Stimulated activated CD4-positive, alpha-beta T cell treated with anti-CD3 and anti-CD28 coated beads, Interleukin-2, amount 100 ng/mL, for 48 hours (primary cell): ENCODE measurements around the gene EXD3.

Experiments
- DNase-seq, 2 donors: peaks; one replicate each; pipeline ENCODE4 v3.0.0-alpha.2; 2020

Gene EXD3

GRCh38 chr9:137375321-137376058 is 47.5 kb downstream of the EXD3 start:
- no peak for DNase-seq

- no peak for DNase-seq
These were observed 48.7 kb downstream of the EXD3 start for GRCh38 chr9:137374131-137374845.

DNA sequence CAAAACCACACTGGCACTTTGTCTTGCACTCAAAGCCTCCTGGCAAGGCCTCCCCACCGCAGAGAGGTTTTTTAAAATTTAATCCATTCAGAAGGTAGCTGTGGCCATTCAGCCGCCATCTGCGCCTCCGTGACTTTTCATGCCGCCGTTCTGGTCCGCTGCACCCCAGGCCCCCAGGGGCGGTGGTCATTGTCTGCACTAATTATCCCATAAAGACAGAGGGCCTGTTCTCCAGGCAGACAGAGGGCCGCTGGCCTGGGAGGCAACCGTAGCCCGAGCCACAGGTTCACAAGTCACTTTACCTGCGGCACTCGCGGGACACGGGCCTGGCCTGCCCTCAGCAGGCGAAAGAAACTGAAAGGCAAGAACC is 49.4 kb downstream of the EXD3 start:
- no peak for DNase-seq

DNA sequence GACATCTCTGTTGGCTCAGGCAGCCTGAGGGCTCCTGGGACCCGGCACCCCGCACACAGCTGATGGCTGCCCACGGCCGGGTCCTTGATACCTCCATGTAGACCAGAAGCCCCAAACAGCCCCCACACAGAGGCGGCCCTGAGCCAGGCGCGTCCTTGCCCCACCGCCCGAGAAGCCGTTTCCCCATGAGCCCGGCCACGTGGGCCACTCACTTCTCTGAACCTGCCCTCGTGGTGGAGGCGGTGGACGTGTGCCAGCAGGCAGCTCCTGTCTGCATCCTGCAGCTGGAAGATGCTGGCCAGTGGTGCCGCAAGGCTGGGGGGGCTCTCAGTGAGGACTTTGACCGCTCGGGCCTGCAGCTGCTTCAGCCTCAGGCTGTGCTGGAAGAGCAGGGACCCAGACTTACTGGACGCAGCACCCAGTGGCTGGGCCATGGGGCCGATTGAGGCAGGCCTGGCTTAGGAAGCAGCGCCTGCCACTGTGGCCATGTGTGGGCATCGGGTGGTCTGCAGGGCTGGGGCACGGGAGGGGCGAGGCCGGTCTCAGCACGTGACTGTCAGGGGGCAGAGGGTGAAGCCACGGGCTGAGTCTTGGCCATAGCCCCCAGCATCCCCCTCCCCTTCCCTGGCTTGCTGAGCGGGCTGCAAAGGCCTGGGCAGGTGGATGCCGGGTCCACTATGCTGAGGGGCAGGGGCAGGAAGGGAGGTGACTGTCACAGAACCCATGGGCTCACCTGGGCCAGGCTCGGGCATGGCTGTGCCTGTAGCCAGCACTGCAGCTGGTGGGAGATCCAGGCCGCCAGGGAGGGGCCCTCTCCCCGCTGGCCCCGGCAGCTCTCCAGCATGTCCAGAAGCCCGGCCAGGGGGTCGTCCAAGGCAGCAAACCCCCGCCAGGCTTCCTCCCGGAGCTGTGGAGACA is 50.0 kb downstream of the EXD3 start:
- DNase-seq: no peak

DNA sequence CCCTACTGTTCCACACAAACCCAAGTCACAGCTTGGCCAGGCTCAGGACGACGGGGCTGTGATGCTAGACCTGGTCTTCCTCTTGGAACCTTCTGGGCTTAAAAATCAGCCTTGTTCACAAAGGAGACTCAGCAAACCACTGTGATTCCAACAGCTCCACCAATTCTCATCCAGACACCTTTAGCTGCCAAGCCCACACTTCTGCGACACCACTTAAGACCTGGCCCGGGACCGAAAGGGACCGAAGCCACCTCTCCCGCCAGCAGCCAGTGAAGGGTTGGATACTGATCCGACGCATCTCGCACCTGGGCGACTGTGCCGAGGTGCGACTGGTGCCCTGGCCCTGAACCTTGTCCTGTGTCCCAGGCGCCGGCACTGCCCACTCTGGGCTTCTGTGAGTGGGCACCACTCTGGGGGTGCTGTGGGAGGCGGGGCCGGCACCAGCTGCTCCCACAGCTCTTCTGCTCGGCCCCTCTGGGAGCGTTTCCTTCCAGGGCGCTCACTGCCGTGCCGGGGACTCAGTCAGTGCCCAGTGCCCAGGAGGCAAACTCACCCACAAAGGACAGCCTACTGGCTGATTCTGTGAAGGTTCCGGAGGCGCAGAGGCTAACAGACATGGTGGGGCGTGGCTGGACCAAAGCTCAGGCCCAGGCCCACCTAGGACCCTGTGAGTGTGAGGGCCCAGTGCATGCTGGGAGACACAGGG is 50.9 kb downstream of the EXD3 start:
- DNase-seq: no peak

DNA sequence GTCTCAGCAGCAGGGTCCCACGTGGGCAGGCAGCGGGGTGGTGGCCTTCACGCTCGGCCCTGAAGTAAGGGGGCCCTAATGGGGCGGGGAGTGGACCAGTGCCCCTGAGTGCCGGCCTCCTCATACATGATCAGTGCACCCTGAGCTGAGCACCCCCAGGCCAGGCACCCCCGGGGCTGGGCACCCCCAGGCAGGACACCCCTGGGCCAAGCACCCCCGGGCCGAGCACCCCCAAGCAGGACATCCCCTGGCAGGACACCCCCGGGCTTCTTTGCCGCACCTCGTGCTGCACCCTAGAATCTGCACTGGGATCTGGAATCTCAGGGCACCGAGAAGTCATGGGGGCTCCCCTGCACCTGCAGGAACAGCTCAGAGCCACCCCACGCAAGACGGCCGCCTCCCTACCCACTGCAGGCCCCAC is 51.4 kb downstream of the EXD3 start:
- DNase-seq: no peak

GRCh38 chr9:137370865-137371520 is 52.0 kb downstream of the EXD3 start:
- no peak for DNase-seq

GRCh38 chr9:137369911-137370764 is 52.8 kb downstream of the EXD3 start:
- DNase-seq: no peak

- no peak for DNase-seq
These were observed 53.7 kb downstream of the EXD3 start for GRCh38 chr9:137369061-137369787.

DNA sequence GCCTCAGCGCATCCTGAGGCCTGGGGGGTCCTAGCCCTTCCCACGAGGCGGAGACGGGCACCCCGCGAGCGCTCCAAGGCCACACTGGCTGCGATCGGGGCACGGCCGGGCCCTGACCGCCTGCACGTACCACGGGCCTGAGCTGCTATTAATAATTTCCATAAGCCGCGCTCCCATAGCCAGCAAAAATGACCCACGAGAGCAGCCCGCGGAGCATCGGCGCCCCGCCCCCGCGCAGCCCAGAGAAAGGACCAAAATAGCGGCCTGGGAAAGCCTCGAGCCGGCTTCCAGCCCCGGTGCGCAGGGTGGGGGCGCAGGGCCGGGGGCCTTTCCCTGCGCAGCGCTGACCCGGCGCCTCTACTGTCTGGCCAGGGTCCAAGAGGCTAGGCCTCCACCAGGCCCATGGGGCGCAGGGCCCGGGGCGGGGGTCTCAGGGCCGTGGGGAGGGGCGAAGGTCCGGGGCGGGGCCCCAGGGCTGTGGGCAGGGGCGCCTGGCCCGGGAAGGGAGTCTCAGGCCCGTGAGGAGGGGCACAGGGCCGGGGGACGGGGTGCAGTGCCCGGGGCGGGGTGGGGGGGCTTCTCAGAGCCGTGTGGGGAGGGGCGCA is 54.4 kb downstream of the EXD3 start:
- DNase-seq: no peak

GRCh38 chr9:137367506-137368430 is 55.2 kb downstream of the EXD3 start:
- no peak for DNase-seq

DNA sequence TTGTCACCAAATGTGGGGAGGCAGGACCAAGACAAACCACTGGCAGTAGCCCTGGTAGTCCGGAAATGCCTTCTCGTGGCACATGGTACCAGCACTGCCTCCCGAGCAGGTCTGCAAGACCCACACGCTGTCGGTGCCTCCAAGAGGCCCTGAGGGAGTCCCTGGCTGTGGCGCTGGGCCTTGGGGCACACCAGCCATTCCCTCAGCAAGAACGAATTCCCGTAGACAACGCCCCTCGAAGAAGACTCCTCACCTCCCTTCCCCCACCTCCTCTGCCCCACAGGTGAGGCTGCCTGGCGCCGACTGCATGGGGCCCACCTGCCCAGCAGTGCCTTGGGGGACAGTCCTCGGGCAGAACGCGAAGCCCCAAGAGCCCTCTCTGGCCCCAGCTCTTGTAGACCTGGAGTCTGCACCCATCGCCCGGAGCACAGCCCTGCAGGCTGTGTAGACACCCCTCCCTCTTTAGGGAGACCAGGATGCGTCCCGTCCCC is 56.0 kb downstream of the EXD3 start:
- no peak for DNase-seq

DNA sequence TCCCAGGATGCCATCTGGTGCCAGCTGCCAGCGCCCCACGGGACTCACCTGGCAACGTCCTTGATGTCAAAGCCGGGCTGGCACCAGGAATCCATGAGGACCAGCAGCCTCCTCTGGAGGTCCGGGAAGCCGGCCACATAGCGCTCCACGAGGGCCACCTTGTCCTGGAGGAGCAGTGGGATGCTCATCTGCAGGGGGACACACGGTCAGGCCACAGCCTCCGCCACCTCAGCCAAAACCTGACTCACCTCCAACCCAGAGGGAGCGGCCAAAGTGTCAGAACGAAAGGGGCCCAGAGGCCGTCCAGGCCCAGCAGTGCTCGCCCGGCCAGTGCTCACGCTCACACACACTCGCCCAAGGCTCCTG is 56.5 kb downstream of the EXD3 start:
- DNase-seq: no peak

DNA sequence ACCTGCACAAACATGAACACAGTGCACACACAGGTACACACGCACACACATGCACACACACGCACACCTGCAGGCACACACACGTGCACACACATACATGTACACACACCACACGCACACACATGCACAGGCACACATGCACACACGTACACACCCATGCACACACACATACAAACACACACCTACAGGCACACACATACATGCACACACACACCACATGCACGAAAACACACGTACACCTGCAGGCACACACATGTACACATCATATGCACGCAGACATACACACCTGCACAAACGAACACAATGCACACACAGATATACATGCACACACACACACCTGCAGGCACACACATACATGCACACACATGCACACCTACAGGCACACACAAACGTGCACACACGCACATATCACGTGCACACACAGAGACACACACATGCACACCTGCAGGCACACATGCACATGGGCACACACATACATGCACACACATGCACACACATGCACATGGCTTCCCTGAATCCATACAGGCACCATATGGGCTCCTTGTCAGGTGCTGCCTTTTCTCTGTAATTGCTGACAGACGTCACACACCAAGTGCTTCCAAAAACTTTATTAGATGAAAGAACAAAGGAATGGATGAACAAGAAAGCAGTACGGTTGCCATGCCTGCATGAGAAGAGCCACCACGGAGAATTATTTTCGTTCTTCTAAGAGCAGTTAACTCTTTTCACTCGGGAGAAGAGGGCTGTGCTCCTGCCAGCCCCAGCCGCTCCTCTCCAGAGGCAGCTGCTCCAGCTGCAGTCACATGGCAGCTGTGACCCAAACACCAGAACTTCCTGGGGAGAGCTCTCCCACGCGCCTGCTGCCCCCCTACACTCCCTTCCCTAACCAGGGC is 57.2 kb downstream of the EXD3 start:
- DNase-seq: no peak

DNA sequence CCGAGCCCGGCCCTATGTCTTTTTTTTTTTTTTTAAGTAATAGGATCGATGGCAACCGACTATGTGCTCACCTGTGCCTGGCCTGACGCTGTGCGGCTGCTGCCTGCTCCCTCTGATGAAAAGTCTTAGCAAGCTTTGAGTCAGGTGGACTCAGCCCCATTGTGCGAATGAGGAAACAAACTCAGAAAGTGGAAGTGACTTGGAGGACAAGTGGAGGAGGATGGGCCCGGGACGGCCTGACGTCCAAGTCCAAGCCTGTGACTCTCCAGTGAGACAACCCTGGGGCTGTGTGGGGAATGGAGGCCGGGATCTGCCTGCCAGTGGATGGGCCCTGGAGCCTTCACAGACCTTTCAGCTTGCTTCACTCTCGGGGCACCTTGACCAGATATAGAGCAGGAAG is 57.9 kb downstream of the EXD3 start:
- no peak for DNase-seq

DNA sequence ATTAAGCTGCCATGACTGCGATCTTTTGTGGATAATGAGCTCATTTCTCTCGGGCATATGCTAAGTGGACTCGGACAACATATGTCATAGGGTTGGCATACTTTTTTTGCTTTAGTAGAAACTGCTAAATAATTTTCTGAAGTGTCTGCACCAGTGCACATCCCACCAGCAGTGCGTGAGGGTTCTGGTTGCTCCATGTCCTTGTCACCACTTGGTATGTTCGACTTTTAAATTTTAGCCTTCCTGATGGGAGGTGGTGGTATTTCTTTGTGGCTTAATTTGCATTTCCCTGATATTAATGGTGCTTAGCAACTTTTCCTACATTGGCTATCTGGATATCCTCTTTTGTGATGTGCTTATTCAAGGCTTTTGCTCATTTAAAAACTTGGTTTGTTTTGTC is 63.1 kb downstream of the EXD3 start:
- DNase-seq: no peak

DNA sequence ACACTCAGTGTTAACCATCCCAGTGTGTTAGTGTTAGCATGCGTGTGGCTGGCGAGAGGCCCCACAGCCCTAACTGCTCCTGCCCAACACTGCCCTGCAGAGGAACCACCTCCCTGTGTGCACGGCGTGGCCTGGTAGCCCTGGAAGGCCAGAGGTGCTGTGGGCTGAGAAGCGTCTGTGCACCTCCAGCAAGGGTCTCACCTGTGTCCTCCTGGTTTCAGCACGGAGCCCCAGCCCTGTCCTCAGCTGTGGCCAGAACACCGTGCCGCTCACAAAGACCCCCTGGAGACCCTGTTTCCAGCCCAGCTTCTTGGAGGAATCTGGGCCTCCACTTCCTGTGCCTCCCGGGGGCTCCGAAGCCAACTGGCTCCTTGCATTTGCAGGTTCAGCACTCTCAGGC is 64.8 kb downstream of the EXD3 start:
- no peak for DNase-seq

DNA sequence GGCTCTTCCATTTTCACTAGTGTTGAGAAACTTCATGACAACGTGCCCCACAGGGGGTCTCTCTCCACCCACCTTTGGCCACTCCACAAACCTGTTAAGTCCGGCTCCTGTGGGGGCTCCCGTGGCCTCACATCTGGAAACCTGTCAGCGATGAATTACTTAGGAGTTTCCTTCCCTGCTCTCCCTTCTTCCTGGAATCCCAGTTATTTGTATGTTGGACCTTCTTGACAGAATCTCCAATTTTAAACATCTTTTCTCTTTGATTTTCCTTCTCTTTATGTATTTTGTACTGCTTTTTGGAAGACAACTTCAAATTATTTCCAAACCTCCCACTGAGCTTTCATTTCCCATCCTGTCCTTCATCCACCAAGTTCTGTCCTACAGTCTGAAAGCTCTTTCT is 65.8 kb downstream of the EXD3 start:
- DNase-seq: no peak
